IMR-90 (cell line): ENCODE results near the gene GSDMA. TPM values are rescaled to one million over a fixed set of nuclear protein-coding genes. Genes with fewer than 3 reads are reported as not detected.
A peak's percentile ranks its signal among the peaks of the same experiment; 100 is the strongest.

Experiments used
- ATAC-seq: fragments of 200-7000 bp; cut with Tn5 transposase; 2 replicates; pipeline ENCODE4 v1.9.1; 2020; ENCODE audit warnings: low read depth, mild to moderate bottlenecking, moderate library complexity
- BruUV-seq: library from RNA; stranded (reverse); fragments of 400-500 nt; replicated peaks from 2 replicates; lab custom pipeline; 2021; lab: Mats Ljungman, UMichigan
- CTCF ChIA-PET: fragments of 300-600 bp; formaldehyde crosslinking; extraction: SDS; loops from one replicate; lab custom pipeline; 2021; ENCODE audit warnings: antibody characterized with exemption; lab: Yijun Ruan, JAX
- POLR2A ChIA-PET: fragments of 300-600 bp; sonication (Branson Sonifier 250); formaldehyde crosslinking; loops from one replicate; lab custom pipeline; 2022; ENCODE audit warnings: antibody characterized with exemption; ENCODE audit not compliant: unreplicated experiment; lab: Charles Lee
- DNase-seq: peaks from one replicate; pipeline ENCODE4 v3.0.0; 2013
- H2AFZ ChIP-seq: replicated peaks from 2 replicates; pipeline ENCODE3; 2013; ENCODE audit warnings: low read length, mild to moderate bottlenecking; ENCODE audit not compliant: poor library complexity
- H2AK5ac ChIP-seq: 2 replicates; pipeline ENCODE4 v1.6.1; 2013; ENCODE audit warnings: low read depth, low read length, inconsistent platforms
- H2AK9ac ChIP-seq: replicated peaks from 2 replicates; pipeline ENCODE3; 2013; ENCODE audit warnings: mild to moderate bottlenecking, low read depth, low read length, moderate library complexity; ENCODE audit not compliant: poor library complexity
- H2BK120ac ChIP-seq: 2 replicates; pipeline ENCODE4 v1.6.1; 2013; ENCODE audit warnings: low read depth, low read length, inconsistent platforms
- H2BK15ac ChIP-seq: 3 replicates; pipeline ENCODE4 v1.6.1; 2013; ENCODE audit warnings: low read depth, low read length, inconsistent platforms
- H2BK20ac ChIP-seq: 2 replicates; pipeline ENCODE4 v1.6.1; 2013; ENCODE audit warnings: low read depth, mild to moderate bottlenecking, inconsistent platforms, low read length, moderate library complexity
- H2BK5ac ChIP-seq: 2 replicates; pipeline ENCODE4 v1.6.1; 2013; ENCODE audit warnings: mild to moderate bottlenecking, low read depth, low read length, inconsistent platforms; ENCODE audit not compliant: poor library complexity, severe bottlenecking
- H3K14ac ChIP-seq: replicated peaks from 2 replicates; pipeline ENCODE4 v1.6.1; 2013; ENCODE audit warnings: low read depth, low read length, inconsistent platforms
- H3K18ac ChIP-seq: 2 replicates; pipeline ENCODE4 v1.6.1; 2013; ENCODE audit warnings: low read depth, low read length, control low read depth
- H3K23ac ChIP-seq: 2 replicates; pipeline ENCODE4 v1.6.1; 2013; ENCODE audit warnings: low read depth, low read length, inconsistent platforms
- H3K27ac ChIP-seq: 2 replicates; pipeline ENCODE4 v1.5.1; 2013; ENCODE audit warnings: mild to moderate bottlenecking, control low read depth, low read length; ENCODE audit not compliant: insufficient read depth
- H3K27me3 ChIP-seq: 2 replicates; pipeline ENCODE4 v1.6.1; 2013; ENCODE audit warnings: low read length; ENCODE audit not compliant: control insufficient read depth, insufficient read depth
- H3K36me3 ChIP-seq: 2 replicates; pipeline ENCODE4 v1.6.1; 2013; ENCODE audit warnings: low read length, mixed read lengths; ENCODE audit not compliant: control insufficient read depth, insufficient read depth
- H3K4ac ChIP-seq: 2 replicates; pipeline ENCODE4 v1.6.1; 2013; ENCODE audit warnings: low read depth, low read length, inconsistent platforms
- H3K4me1 ChIP-seq: 2 replicates; pipeline ENCODE4 v1.6.1; 2013; ENCODE audit warnings: low read length, mixed read lengths; ENCODE audit not compliant: control insufficient read depth, insufficient read depth
- H3K4me2 ChIP-seq: 2 replicates; pipeline ENCODE4 v1.6.1; 2013; ENCODE audit warnings: low read depth, mild to moderate bottlenecking, control low read depth, low read length, moderate library complexity
- H3K4me3 ChIP-seq: 2 replicates; pipeline ENCODE4 v1.5.1; 2013; ENCODE audit warnings: low read depth, mild to moderate bottlenecking, control low read depth, low read length, moderate library complexity; ENCODE audit not compliant: insufficient read depth
- H3K56ac ChIP-seq: 2 replicates; pipeline ENCODE4 v1.6.1; 2013; ENCODE audit warnings: low read length, inconsistent platforms; ENCODE audit not compliant: insufficient read depth; ENCODE audit errors: extremely low read depth
- H3K79me1 ChIP-seq, 2 experiments: 2 replicates each; pipeline ENCODE4 v1.6.1; 2013; ENCODE audit warnings: low read length in 2 of 2, inconsistent platforms in 1 of 2, low read depth in 1 of 2
- H3K9ac ChIP-seq: 2 replicates; pipeline ENCODE4 v1.6.1; 2013; ENCODE audit warnings: low read depth, low read length, control low read depth
- H3K9me1 ChIP-seq: 2 replicates; pipeline ENCODE4 v1.6.1; 2013; ENCODE audit warnings: low read length, inconsistent platforms; ENCODE audit not compliant: insufficient read depth
- H3K9me3 ChIP-seq: 2 replicates; pipeline ENCODE4 v1.6.1; 2013; ENCODE audit warnings: low read length; ENCODE audit not compliant: control insufficient read depth, insufficient read depth
- H4K20me1 ChIP-seq: 2 replicates; pipeline ENCODE4 v1.6.1; 2013; ENCODE audit warnings: low read length, inconsistent platforms; ENCODE audit not compliant: insufficient read depth
- H4K5ac ChIP-seq: 2 replicates; pipeline ENCODE4 v1.6.1; 2013; ENCODE audit warnings: mild to moderate bottlenecking, low read depth, low read length, control low read depth
- H4K8ac ChIP-seq, 2 experiments: 2 replicates each; pipeline ENCODE4 v1.6.1; 2013; ENCODE audit warnings: low read depth in 2 of 2, low read length in 2 of 2, control low read depth in 1 of 2, inconsistent platforms in 1 of 2
- H4K91ac ChIP-seq: 2 replicates; pipeline ENCODE4 v1.6.1; 2013; ENCODE audit warnings: low read depth, low read length, inconsistent platforms; ENCODE audit not compliant: insufficient read depth
- BHLHE40 ChIP-seq: fragments of 150-350 bp; IDR thresholded peaks from 2 replicates; pipeline ENCODE4 v1.6.1; 2016; ENCODE audit warnings: mild to moderate bottlenecking, low read depth, low read length
- CEBPB ChIP-seq: IDR thresholded peaks from 2 replicates; pipeline ENCODE4 v1.6.1; 2012; ENCODE audit warnings: low read depth, low read length, improper control_type of control experiment
- CHD1 ChIP-seq: IDR thresholded peaks from 2 replicates; pipeline ENCODE4 v1.6.1; 2012; ENCODE audit warnings: low read depth, low read length, improper control_type of control experiment
- CTCF ChIP-seq: conservative IDR thresholded peaks from 2 replicates; pipeline ENCODE4 v1.5.1; 2012; ENCODE audit warnings: mild to moderate bottlenecking, low read depth, low read length, improper control_type of control experiment
- ELK1 ChIP-seq: fragments of 150-350 bp; IDR thresholded peaks from 2 replicates; pipeline ENCODE4 v1.6.1; 2016; ENCODE audit warnings: low read depth, mild to moderate bottlenecking, low read length, moderate library complexity, borderline replicate concordance
- FOS ChIP-seq: fragments of 150-350 bp; IDR thresholded peaks from 2 replicates; pipeline ENCODE4 v1.6.1; 2016; ENCODE audit warnings: low read depth, low read length
- MAFK ChIP-seq: IDR thresholded peaks from 2 replicates; pipeline ENCODE4 v1.6.1; 2012; ENCODE audit warnings: low read depth, low read length, improper control_type of control experiment
- MAZ ChIP-seq: IDR thresholded peaks from 2 replicates; pipeline ENCODE4 v1.6.1; 2012; ENCODE audit warnings: low read depth, mild to moderate bottlenecking, low read length, improper control_type of control experiment, moderate library complexity, borderline replicate concordance
- MXI1 ChIP-seq: IDR thresholded peaks from 2 replicates; pipeline ENCODE4 v1.6.1; 2012; ENCODE audit warnings: low read depth, mild to moderate bottlenecking, low read length, moderate library complexity, borderline replicate concordance
- NFE2L2 ChIP-seq: fragments of 150-350 bp; IDR thresholded peaks from 2 replicates; pipeline ENCODE4 v1.6.1; 2016; ENCODE audit warnings: low read depth, mild to moderate bottlenecking, low read length
- POLR2A ChIP-seq: IDR thresholded peaks from 2 replicates; pipeline ENCODE4 v1.6.1; 2012; ENCODE audit warnings: mild to moderate bottlenecking, low read depth, low read length
- RAD21 ChIP-seq: IDR thresholded peaks from 2 replicates; pipeline ENCODE4 v1.6.1; 2012; ENCODE audit warnings: low read length, improper control_type of control experiment
- RCOR1 ChIP-seq: IDR thresholded peaks from 2 replicates; pipeline ENCODE4 v1.6.1; 2012; ENCODE audit warnings: mild to moderate bottlenecking, low read length, improper control_type of control experiment; ENCODE audit not compliant: insufficient replicate concordance
- RFX5 ChIP-seq: IDR thresholded peaks from 2 replicates; pipeline ENCODE4 v1.8.0; 2012; ENCODE audit warnings: low read depth, mild to moderate bottlenecking, low read length, moderate library complexity
- SMC3 ChIP-seq: fragments of 150-350 bp; IDR thresholded peaks from 2 replicates; pipeline ENCODE4 v1.6.1; 2016; ENCODE audit warnings: low read depth, mild to moderate bottlenecking, antibody characterized with exemption, low read length, moderate library complexity
- USF2 ChIP-seq: fragments of 150-350 bp; IDR thresholded peaks from 2 replicates; pipeline ENCODE4 v1.6.1; 2017; ENCODE audit warnings: mild to moderate bottlenecking, antibody characterized with exemption, low read length, low read depth
- WGBS, 2 experiments: methylation state at CpG; one replicate each; pipeline versions ENCODE4 v1.1.5 to v1.1.7; 2013; ENCODE audit warnings: missing lambda C conversion rate in 2 of 2; ENCODE audit not compliant: insufficient read length in 1 of 2; ENCODE audit errors: extremely low coverage in 2 of 2; 5-methylcytosine and 5-hydroxymethylcytosine counted together
- dilution Hi-C: fragments of 300-500 bp; cut with HindIII; formaldehyde crosslinking; loops from one replicate; pipeline ENCODE4 v1.14.3; 2018; ENCODE audit warnings: low sequenced_read_pairs; ENCODE audit not compliant: unreplicated experiment
- in situ Hi-C: fragments of 300-500 bp; cut with MboI; formaldehyde crosslinking; loops from 3 replicates; pipeline ENCODE4 v1.14.3; 2019; ENCODE audit warnings: low sequenced_read_pairs, inconsistent platforms, mixed read lengths
- intact Hi-C: fragments of 100-400 bp; cut with micrococcal nuclease; formaldehyde crosslinking; loops from 2 replicates; pipeline ENCODE4 v1.10.0; 2022
- polyA plus RNA-seq, 3 experiments: library from polyadenylated mRNA; depleted of rRNA; stranded (reverse); fragments of >200 nt; gene quantifications; 2 replicates each; pipeline ENCODE4 v1.2.3, GENCODE V29; 2012; ENCODE audit warnings: low replicate concordance in 1 of 3
- total RNA-seq: library from RNA; depleted of rRNA; stranded (reverse); fragments of >200 nt; gene quantifications from 2 replicates; pipeline ENCODE4 v1.2.3, GENCODE V29; 2012

Gene GSDMA
- total and polyA plus RNA-seq, 2 of the 4 experiments (the other 2 are of a cell fraction), result not detected

GRCh38 chr17:39926588-39927100, 36.2 kb upstream of the GSDMA start:
- dilution Hi-C loops, result no loop called here

More at GRCh38 chr17:39926588-39927100, 36.2 kb upstream of the GSDMA start:
- DNase-seq, result no peak
- H3K4me3 ChIP-seq, result peak overlapping the region; percentile 56
- intact Hi-C loops (no loop called here), in situ Hi-C loops (no loop called here)
- H3K4me2 ChIP-seq, result peak overlapping the region; percentile 100
- ChIA-PET CTCF (no interaction called here), POLR2A (no interaction called here)
- H3K9ac ChIP-seq, result peak overlapping the region; percentile 86
- H3K79me1 ChIP-seq, result peaks cover 9 to 61% of the 10 kb centered on the region in 2 experiments; a peak in 3 of 4 replicates
- peaks cover 51% of the 10 kb centered on the region for H4K20me1 ChIP-seq
- no TSS peak for BruUV-seq
- H3K27ac ChIP-seq, result peak overlapping the region; percentile 82
- 5% methylated on average over 7 of the region's 15 CpGs; no CpG with 5 or more reads in 1 of the 2 experiments for WGBS, 2 experiments
- no peak overlapping the region for H2BK20ac ChIP-seq
- peak overlapping the region; percentile 88 for H2AK9ac ChIP-seq
- peak overlapping the region; percentile 70 for H2AK5ac ChIP-seq
- 0 out of 2 replicates have a peak overlapping the region, but pooled peaks have one; percentile 10 for H4K5ac ChIP-seq
- H2BK120ac ChIP-seq, result no peak overlapping the region
- H3K4ac ChIP-seq, result no peak overlapping the region
- no peak overlapping the region; the same call in 1 of the 2 replicates for H3K18ac ChIP-seq
- H4K8ac ChIP-seq, result peak overlapping the region in 1 of 2 experiments; percentile 53; a peak in 1 of 4 replicates
- peak overlapping the region; percentile 72 for H3K14ac ChIP-seq
- no peaks in the 10 kb centered on the region for H3K9me3 ChIP-seq
- peak; percentile 43 for ATAC-seq
- H2BK15ac ChIP-seq, result no peak overlapping the region
- H3K56ac ChIP-seq, result peak overlapping the region; percentile 58; the same call in 1 of the 2 replicates
- peak overlapping the region; percentile 91 for H2AFZ ChIP-seq
- H4K91ac ChIP-seq, result no peak overlapping the region; the same call in 1 of the 2 replicates
- H2BK5ac ChIP-seq, result peak overlapping the region; percentile 56
- H3K36me3 ChIP-seq, result peaks cover 24% of the 10 kb centered on the region
- H3K27me3 ChIP-seq, result no peaks in the 10 kb centered on the region
- peaks cover 41% of the 10 kb centered on the region for H3K4me1 ChIP-seq
- TF ChIP-seq CTCF (no peak), CHD1 (no peak), USF2 (no peak), MXI1 (no peak), NFE2L2 (no peak), MAZ (no peak), BHLHE40 (no peak), CEBPB (no peak), ELK1 (no peak), RAD21 (no peak), FOS (no peak), SMC3 (no peak), RCOR1 (no peak), MAFK (no peak), RFX5 (no peak), POLR2A (no peak)
- H3K23ac ChIP-seq, result peak overlapping the region; percentile 48; the same call in 1 of the 2 replicates
- H3K9me1 ChIP-seq, result peaks cover 20% of the 10 kb centered on the region
